IPS DF 6.9 (cell line): ENCODE measurements around the gene CDC23.
A peak's percentile ranks its signal among the peaks of the same experiment; 100 is the strongest.
"Not testable (repeated sequence)": the region's sequence is repeated elsewhere in the genome, so short reads cannot be mapped to it uniquely, and the experiment has no call there.

Source experiments
- DNase-seq: peaks from one replicate; pipeline ENCODE4 v3.0.0-alpha.2; 2013; ENCODE audit warnings: low read depth, low spot score
- H3K27ac ChIP-seq: one replicate; pipeline ENCODE4 v1.5.1; 2013; ENCODE audit warnings: low read length, control low read depth
- H3K27me3 ChIP-seq: 2 replicates; pipeline ENCODE4 v1.6.1; 2013; ENCODE audit warnings: mild to moderate bottlenecking, low read length; ENCODE audit not compliant: control insufficient read depth, insufficient read depth
- H3K36me3 ChIP-seq: 2 replicates; pipeline ENCODE4 v1.6.1; 2013; ENCODE audit warnings: low read length; ENCODE audit not compliant: control insufficient read depth, insufficient read depth
- H3K4me1 ChIP-seq: 2 replicates; pipeline ENCODE4 v1.6.1; 2013; ENCODE audit warnings: low read length; ENCODE audit not compliant: control insufficient read depth, insufficient read depth
- H3K4me3 ChIP-seq: 2 replicates; pipeline ENCODE4 v1.5.1; 2013; ENCODE audit warnings: mild to moderate bottlenecking, low read length
- H3K9me3 ChIP-seq: 2 replicates; pipeline ENCODE4 v1.6.1; 2013; ENCODE audit warnings: low read length, inconsistent platforms; ENCODE audit not compliant: control insufficient read depth, insufficient read depth
- whole genome bisulfite sequencing: extraction: QIAGEN DNeasy Blood & Tissue Kit; methylation state at CpG from one replicate; pipeline ENCODE4 v1.1.7; 2013; ENCODE audit warnings: mixed read lengths, missing lambda C conversion rate; ENCODE audit not compliant: insufficient read length, insufficient coverage; 5-methylcytosine and 5-hydroxymethylcytosine counted together

Gene CDC23

GRCh38 chr5:138178516-138179276, 34.4 kb downstream of the CDC23 start, which contains the start of the genes BRD8 and KIF20A:
TSS of gene BRD8 (minus strand) at chr5:138178630. CDS start at chr5:138178614, 16 bp downstream.
TSS of gene KIF20A (plus strand) at chr5:138179112. CDS start at chr5:138179681, 569 bp downstream.
- Histone ChIP-seq H3K9me3 (no peaks in the 10 kb centered on the region), H3K27ac (no peak within 1 kb of the TSS), H3K27me3 (no peaks in the 10 kb centered on the region), H3K4me1 (no peaks in the 10 kb centered on the region), H3K36me3 (peaks cover 18% of the 10 kb centered on the region; the same call in 1 of the 2 replicates), H3K4me3 (peak within 1 kb of the TSS; percentile 88)
- WGBS, result no CpG with 5 or more reads among the region's 41 CpGs
- peak; percentile 91 for DNase-seq

- no CpG with 5 or more reads among the region's 16 CpGs for WGBS
- no peak for DNase-seq
- Histone ChIP-seq H3K9me3 (no peaks in the 10 kb centered on the region), H3K27me3 (no peaks in the 10 kb centered on the region), H3K27ac (no peak overlapping the region), H3K4me3 (peak overlapping the region; percentile 88), H3K4me1 (no peaks in the 10 kb centered on the region), H3K36me3 (peaks cover 12% of the 10 kb centered on the region; the same call in 1 of the 2 replicates)
Observed at GRCh38 chr5:138177941-138178515, 35.1 kb downstream of the CDC23 start.

- Histone ChIP-seq H3K4me3 (no peak overlapping the region), H3K27ac (no peak overlapping the region), H3K27me3 (no peaks in the 10 kb centered on the region), H3K36me3 (peaks cover 35% of the 10 kb centered on the region; the same call in 1 of the 2 replicates), H3K4me1 (no peaks in the 10 kb centered on the region), H3K9me3 (no peaks in the 10 kb centered on the region)
- DNase-seq, result no peak
Observed at GRCh38 chr5:138170299-138170698, 42.8 kb downstream of the CDC23 start.

- H3K36me3 ChIP-seq, result peaks cover 43% of the 10 kb centered on the region; the same call in 1 of the 2 replicates
- H3K27ac ChIP-seq, result no peak overlapping the region
- WGBS, result no CpG with 5 or more reads among the region's 5 CpGs
- no peaks in the 10 kb centered on the region for H3K27me3 ChIP-seq
- DNase-seq, result no peak
- H3K4me1 ChIP-seq, result no peaks in the 10 kb centered on the region
- H3K9me3 ChIP-seq, result no peaks in the 10 kb centered on the region
- H3K4me3 ChIP-seq, result no peak overlapping the region
Observed at GRCh38 chr5:138169124-138169523, 44.0 kb downstream of the CDC23 start.

- Histone ChIP-seq H3K36me3 (peaks cover 57% of the 10 kb centered on the region), H3K9me3 (no peaks in the 10 kb centered on the region), H3K27me3 (no peaks in the 10 kb centered on the region), H3K27ac (no peak overlapping the region), H3K4me1 (no peaks in the 10 kb centered on the region), H3K4me3 (no peak overlapping the region)
- no peak for DNase-seq
Observed at GRCh38 chr5:138163721-138164120, 49.4 kb downstream of the CDC23 start.

- Histone ChIP-seq H3K36me3 (peaks cover 48% of the 10 kb centered on the region), H3K9me3 (no peaks in the 10 kb centered on the region), H3K4me3 (no peak overlapping the region), H3K27me3 (no peaks in the 10 kb centered on the region), H3K4me1 (no peaks in the 10 kb centered on the region), H3K27ac (no peak overlapping the region)
- WGBS, result no CpG with 5 or more reads among the region's 4 CpGs
- DNase-seq, result no peak
Observed at GRCh38 chr5:138160706-138161105, 52.4 kb downstream of the CDC23 start.

- DNase-seq, result no peak
- H3K9me3 ChIP-seq, result no peaks in the 10 kb centered on the region
- no peaks in the 10 kb centered on the region for H3K4me1 ChIP-seq
- no peak overlapping the region for H3K27ac ChIP-seq
- WGBS, result no CpG with 5 or more reads among the region's 5 CpGs
- H3K4me3 ChIP-seq, result no peak overlapping the region
- no peaks in the 10 kb centered on the region for H3K27me3 ChIP-seq
- peaks cover 42% of the 10 kb centered on the region for H3K36me3 ChIP-seq
Observed at GRCh38 chr5:138159666-138160065, 53.5 kb downstream of the CDC23 start.

- no peak for DNase-seq
- no peak overlapping the region for H3K4me3 ChIP-seq
- WGBS, result no CpG with 5 or more reads among the region's 1 CpG
- no peaks in the 10 kb centered on the region for H3K27me3 ChIP-seq
- H3K36me3 ChIP-seq, result peaks cover 32% of the 10 kb centered on the region
- H3K4me1 ChIP-seq, result no peaks in the 10 kb centered on the region
- no peak overlapping the region for H3K27ac ChIP-seq
- no peaks in the 10 kb centered on the region for H3K9me3 ChIP-seq
Observed at GRCh38 chr5:138157626-138158025, 55.5 kb downstream of the CDC23 start.

GRCh38 chr5:138155977-138156376, 57.1 kb downstream of the CDC23 start:
- DNase-seq, H3K27ac ChIP-seq, H3K27me3 ChIP-seq, H3K4me1 ChIP-seq, H3K4me3 ChIP-seq, H3K9me3 ChIP-seq: not testable (repeated sequence)
- H3K36me3 ChIP-seq, result peaks cover 19% of the 10 kb centered on the region
- no CpG with 5 or more reads among the region's 9 CpGs for WGBS

- Histone ChIP-seq H3K4me1 (no peaks in the 10 kb centered on the region), H3K4me3 (no peak overlapping the region), H3K9me3 (no peaks in the 10 kb centered on the region), H3K27me3 (no peaks in the 10 kb centered on the region), H3K36me3 (no peaks in the 10 kb centered on the region), H3K27ac (no peak overlapping the region)
- no CpG with 5 or more reads among the region's 3 CpGs for WGBS
- DNase-seq, result no peak
Observed at GRCh38 chr5:138149530-138149929, 63.6 kb downstream of the CDC23 start.

- Histone ChIP-seq H3K27ac (no peak overlapping the region), H3K9me3 (no peaks in the 10 kb centered on the region), H3K36me3 (no peaks in the 10 kb centered on the region), H3K27me3 (no peaks in the 10 kb centered on the region), H3K4me3 (no peak overlapping the region), H3K4me1 (no peaks in the 10 kb centered on the region)
- WGBS, result no CpG with 5 or more reads among the region's 1 CpG
- no peak for DNase-seq
Observed at GRCh38 chr5:138148811-138149210, 64.3 kb downstream of the CDC23 start.
